Activated naive CD4-positive, alpha-beta T cell treated with anti-CD3 and anti-CD28 coated beads for 36 hours (primary cell): ENCODE data around the gene LAMA3. TPM values are rescaled to one million over a fixed set of nuclear protein-coding genes. Genes with fewer than 3 reads are reported as not detected.

Experiments
- CTCF ChIA-PET: fragments of 350-600 bp; sonication (Branson Sonifier 250); formaldehyde crosslinking; loops from one replicate; lab custom pipeline; 2021; ENCODE audit warnings: antibody characterized with exemption; lab: Charles Lee
- DNase-seq: peaks from one replicate; pipeline ENCODE4 v3.0.0-alpha.2; 2020
- H3K27ac Mint-ChIP-seq: one replicate; pipeline ENCODE4 v1.8.0; 2021; ENCODE audit warnings: mild to moderate bottlenecking, mixed read lengths
- H3K27me3 Mint-ChIP-seq: one replicate; pipeline ENCODE4 v1.8.0; 2021; ENCODE audit warnings: low read depth, mixed read lengths
- H3K36me3 Mint-ChIP-seq: one replicate; pipeline ENCODE4 v1.8.0; 2021; ENCODE audit warnings: low read depth, mixed read lengths
- H3K4me1 Mint-ChIP-seq: one replicate; pipeline ENCODE4 v1.8.0; 2021; ENCODE audit warnings: low read depth, mixed read lengths
- H3K4me3 Mint-ChIP-seq: one replicate; pipeline ENCODE4 v1.8.0; 2021; ENCODE audit warnings: mild to moderate bottlenecking, moderate library complexity, mixed read lengths
- H3K9me3 Mint-ChIP-seq: one replicate; pipeline ENCODE4 v1.8.0; 2021; ENCODE audit warnings: mixed read lengths
- intact Hi-C: fragments of 100-400 bp; cut with micrococcal nuclease; formaldehyde crosslinking; loops from one replicate; pipeline ENCODE4 v1.15.1; 2023
- total RNA-seq, 2 experiments: library from RNA; stranded (reverse); gene quantifications; one replicate each; pipeline ENCODE4 v1.2.3, GENCODE V29; 2021

LAMA3 gene
- total RNA-seq, 2 experiments from 2014 or later = 0.05 to 0.10 TPM

GRCh38 chr18:23880931-23881617 lies 191.8 kb downstream of the LAMA3 start:
- intact Hi-C loops = no loop called here
- Mint-ChIP-seq H3K36me3 (no peaks in the 10 kb centered on the region), H3K4me3 (no peak overlapping the region), H3K9me3 (no peaks in the 10 kb centered on the region), H3K27me3 (no peaks in the 10 kb centered on the region), H3K4me1 (peaks cover 30% of the 10 kb centered on the region), H3K27ac (no peak overlapping the region)
- no peak for DNase-seq
- CTCF ChIA-PET = no interaction called here

- Mint-ChIP-seq H3K36me3 (no peaks in the 10 kb centered on the region), H3K4me1 (peaks cover 30% of the 10 kb centered on the region), H3K27me3 (no peaks in the 10 kb centered on the region), H3K4me3 (no peak overlapping the region), H3K9me3 (no peaks in the 10 kb centered on the region), H3K27ac (no peak overlapping the region)
- CTCF ChIA-PET = no interaction called here
- DNase-seq = no peak
- intact Hi-C loops = loop anchor here (2.0 kb wide), 1 partner anchor 13 kb away; no protein-coding TSS in a partner anchor
Observed at GRCh38 chr18:23881778-23882177, 192.5 kb downstream of the LAMA3 start.

DNA sequence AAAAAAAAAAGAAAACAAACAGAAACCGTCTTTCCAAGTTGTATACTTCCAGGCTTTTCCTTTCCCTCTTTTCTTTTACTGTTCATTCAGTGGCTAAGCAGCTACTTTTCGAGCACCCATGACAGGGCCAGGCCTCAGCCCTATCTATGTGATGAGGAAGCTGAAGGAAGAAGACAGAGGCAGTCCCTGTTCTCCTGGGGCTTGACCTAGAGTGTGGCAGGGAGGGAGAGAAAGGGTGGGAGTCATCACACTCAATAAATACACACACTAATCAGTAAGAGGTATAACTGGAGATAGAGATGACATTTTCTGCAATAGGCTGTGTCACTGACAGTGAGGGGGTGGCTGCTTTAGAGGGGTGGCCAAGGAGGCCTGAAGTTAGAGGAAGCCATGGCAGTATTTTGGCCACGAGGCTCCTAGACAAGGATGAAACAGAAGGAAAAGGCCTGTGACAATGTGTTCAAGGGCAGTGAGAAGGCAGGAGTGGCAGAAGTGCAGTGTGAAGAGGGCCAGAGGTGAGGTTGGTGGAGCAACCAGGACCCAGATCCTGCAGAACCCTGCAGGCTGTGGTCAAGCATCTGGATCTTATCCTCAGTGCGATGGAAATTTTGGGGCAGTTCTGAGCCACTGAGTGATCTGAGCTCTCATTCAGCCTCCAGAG lies 193.5 kb downstream of the LAMA3 start:
- intact Hi-C loops = loop anchor here (2.0 kb wide), 1 partner anchor 14 kb away; no protein-coding TSS in a partner anchor
- CTCF ChIA-PET = interaction anchor here (0.9 kb wide), 1 partner anchor 36 kb away, joined by 4 read pairs; no protein-coding TSS in a partner anchor
- no peak overlapping the region for H3K4me3 Mint-ChIP-seq
- H3K27me3 Mint-ChIP-seq = no peaks in the 10 kb centered on the region
- no peak overlapping the region for H3K27ac Mint-ChIP-seq
- no peaks in the 10 kb centered on the region for H3K36me3 Mint-ChIP-seq
- H3K9me3 Mint-ChIP-seq = no peaks in the 10 kb centered on the region
- DNase-seq = no peak
- peaks cover 30% of the 10 kb centered on the region for H3K4me1 Mint-ChIP-seq

DNA sequence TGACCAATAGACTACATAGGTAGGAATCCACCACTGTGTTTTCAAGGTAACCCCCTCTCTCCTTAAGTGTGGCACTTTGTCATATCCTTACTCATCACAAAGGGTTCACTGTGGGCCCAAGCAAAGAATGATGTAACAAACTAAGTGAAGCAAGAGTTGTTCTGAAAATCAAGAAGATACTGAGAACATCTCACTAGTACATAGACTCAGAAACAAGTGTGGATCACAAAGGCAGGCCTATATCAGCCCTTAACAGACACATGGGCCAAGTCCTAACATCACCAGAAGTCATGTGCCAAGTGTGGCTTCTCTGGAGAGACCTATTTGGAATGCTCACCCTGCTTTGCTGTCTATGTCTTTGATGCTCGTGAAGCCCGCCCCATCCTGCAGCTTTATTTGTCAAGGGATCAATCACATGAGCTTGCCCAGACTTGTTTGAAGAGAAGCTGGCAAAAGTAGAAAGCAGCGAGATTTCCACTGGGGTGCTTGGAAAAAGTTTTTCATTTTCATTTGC lies 194.1 kb downstream of the LAMA3 start:
- Mint-ChIP-seq H3K27me3 (no peaks in the 10 kb centered on the region), H3K27ac (peak overlapping the region; percentile 13), H3K36me3 (no peaks in the 10 kb centered on the region), H3K4me3 (no peak overlapping the region), H3K4me1 (peaks cover 30% of the 10 kb centered on the region), H3K9me3 (no peaks in the 10 kb centered on the region)
- CTCF ChIA-PET = interaction anchor here (0.9 kb wide), 1 partner anchor 35 kb away, joined by 4 read pairs; no protein-coding TSS in a partner anchor
- intact Hi-C loops = loop anchor here (2.0 kb wide), 1 partner anchor 15 kb away; no protein-coding TSS in a partner anchor
- DNase-seq = peak; percentile 15

GRCh38 chr18:23884681-23885375 lies 195.6 kb downstream of the LAMA3 start:
- Mint-ChIP-seq H3K36me3 (no peaks in the 10 kb centered on the region), H3K4me1 (peaks cover 30% of the 10 kb centered on the region), H3K27ac (no peak overlapping the region), H3K4me3 (no peak overlapping the region), H3K27me3 (no peaks in the 10 kb centered on the region), H3K9me3 (no peaks in the 10 kb centered on the region)
- intact Hi-C loops = no loop called here
- CTCF ChIA-PET = no interaction called here
- DNase-seq = no peak

DNA sequence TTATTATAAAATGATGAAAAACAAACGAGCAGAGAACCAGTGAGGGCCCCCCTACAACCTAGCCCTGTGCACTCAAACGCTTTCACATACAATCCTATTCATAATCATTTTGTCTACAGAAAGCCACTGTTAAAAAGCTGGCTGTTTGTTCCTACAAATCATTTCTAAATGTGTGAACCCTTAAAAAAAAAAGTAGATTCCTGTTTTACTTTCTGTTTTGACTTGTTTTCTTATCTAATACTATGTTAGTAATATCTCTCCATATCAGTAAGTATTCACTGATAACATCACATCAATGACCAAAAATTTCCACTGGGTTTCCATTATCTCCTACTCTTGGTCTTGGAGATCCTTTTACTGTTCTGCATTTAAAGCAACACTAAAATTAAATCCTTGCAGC lies 196.5 kb downstream of the LAMA3 start:
- CTCF ChIA-PET = interaction anchor here (0.7 kb wide), 1 partner anchor 175 kb away, joined by 3 read pairs; no protein-coding TSS in a partner anchor
- Mint-ChIP-seq H3K4me1 (peaks cover 30% of the 10 kb centered on the region), H3K9me3 (no peaks in the 10 kb centered on the region), H3K36me3 (no peaks in the 10 kb centered on the region), H3K27ac (no peak overlapping the region), H3K4me3 (no peak overlapping the region), H3K27me3 (no peaks in the 10 kb centered on the region)
- DNase-seq = no peak
- intact Hi-C loops = no loop called here

DNA sequence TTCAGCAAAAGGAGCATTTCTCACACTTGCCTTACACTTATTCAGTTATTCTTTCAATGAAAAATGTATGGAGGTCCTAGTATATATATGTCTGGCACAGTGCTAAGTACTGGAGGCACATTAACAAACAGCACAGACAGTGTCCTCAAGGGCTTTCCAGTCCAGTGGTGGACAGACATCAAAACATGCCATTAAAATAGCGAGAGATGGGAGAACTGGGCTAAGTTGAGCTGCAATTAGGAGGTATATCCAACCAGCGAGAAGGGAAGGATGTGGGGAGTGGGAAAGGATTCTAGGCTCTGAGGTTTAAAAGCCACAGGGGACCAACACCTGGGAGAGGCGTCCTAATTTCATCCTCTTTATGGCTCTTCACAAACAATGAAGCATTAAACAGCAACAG lies 197.8 kb downstream of the LAMA3 start:
- no peak for DNase-seq
- Mint-ChIP-seq H3K4me3 (no peak overlapping the region), H3K27ac (no peak overlapping the region), H3K4me1 (peaks cover 30% of the 10 kb centered on the region), H3K9me3 (no peaks in the 10 kb centered on the region), H3K36me3 (no peaks in the 10 kb centered on the region), H3K27me3 (no peaks in the 10 kb centered on the region)
- CTCF ChIA-PET = interaction anchor here (0.6 kb wide), 1 partner anchor 14 kb away, joined by 3 read pairs; no protein-coding TSS in a partner anchor
- intact Hi-C loops = no loop called here

DNA sequence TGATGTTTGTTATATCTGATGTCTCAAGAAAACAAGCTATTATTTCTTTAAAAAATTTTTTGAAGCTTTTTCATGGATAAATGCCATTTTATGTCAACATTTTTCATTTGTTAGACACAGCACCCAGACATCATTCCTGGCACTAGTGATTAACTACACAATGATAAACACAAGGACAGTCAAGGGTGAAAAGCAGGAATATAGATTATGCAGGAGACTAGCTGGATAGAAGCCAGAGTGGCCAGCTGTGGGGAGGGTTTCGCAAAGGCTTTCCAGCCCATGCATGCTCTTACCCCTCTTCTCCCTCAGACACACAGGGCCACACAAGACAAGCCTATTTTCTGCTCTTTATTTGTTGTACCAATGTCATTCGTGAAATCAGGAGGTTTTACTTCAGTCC lies 198.2 kb downstream of the LAMA3 start:
- intact Hi-C loops = no loop called here
- no peaks in the 10 kb centered on the region for H3K27me3 Mint-ChIP-seq
- H3K4me1 Mint-ChIP-seq = peaks cover 30% of the 10 kb centered on the region
- H3K4me3 Mint-ChIP-seq = no peak overlapping the region
- CTCF ChIA-PET = interaction anchor here (0.6 to 1.1 kb wide), 2 partner anchors 14 to 31 kb away, joined by 3 read pairs; no protein-coding TSS in a partner anchor
- no peaks in the 10 kb centered on the region for H3K36me3 Mint-ChIP-seq
- H3K27ac Mint-ChIP-seq = no peak overlapping the region
- H3K9me3 Mint-ChIP-seq = no peaks in the 10 kb centered on the region
- no peak for DNase-seq

GRCh38 chr18:23888881-23889280 lies 199.6 kb downstream of the LAMA3 start:
- DNase-seq = no peak
- CTCF ChIA-PET = interaction anchor here (1.3 kb wide), 1 partner anchor 30 kb away, joined by 4 read pairs; no protein-coding TSS in a partner anchor
- H3K27me3 Mint-ChIP-seq = no peaks in the 10 kb centered on the region
- H3K27ac Mint-ChIP-seq = no peak overlapping the region
- intact Hi-C loops = no loop called here
- H3K9me3 Mint-ChIP-seq = no peaks in the 10 kb centered on the region
- no peak overlapping the region for H3K4me3 Mint-ChIP-seq
- peaks cover 17% of the 10 kb centered on the region for H3K4me1 Mint-ChIP-seq
- no peaks in the 10 kb centered on the region for H3K36me3 Mint-ChIP-seq

- DNase-seq = no peak
- H3K36me3 Mint-ChIP-seq = no peaks in the 10 kb centered on the region
- H3K4me1 Mint-ChIP-seq = peaks cover 10% of the 10 kb centered on the region
- intact Hi-C loops = no loop called here
- no peak overlapping the region for H3K27ac Mint-ChIP-seq
- no peaks in the 10 kb centered on the region for H3K9me3 Mint-ChIP-seq
- no peaks in the 10 kb centered on the region for H3K27me3 Mint-ChIP-seq
- H3K4me3 Mint-ChIP-seq = no peak overlapping the region
- CTCF ChIA-PET = interaction anchor here (1.3 kb wide), 1 partner anchor 29 kb away, joined by 4 read pairs; no protein-coding TSS in a partner anchor
Observed at GRCh38 chr18:23889907-23890306, 200.7 kb downstream of the LAMA3 start.

DNA sequence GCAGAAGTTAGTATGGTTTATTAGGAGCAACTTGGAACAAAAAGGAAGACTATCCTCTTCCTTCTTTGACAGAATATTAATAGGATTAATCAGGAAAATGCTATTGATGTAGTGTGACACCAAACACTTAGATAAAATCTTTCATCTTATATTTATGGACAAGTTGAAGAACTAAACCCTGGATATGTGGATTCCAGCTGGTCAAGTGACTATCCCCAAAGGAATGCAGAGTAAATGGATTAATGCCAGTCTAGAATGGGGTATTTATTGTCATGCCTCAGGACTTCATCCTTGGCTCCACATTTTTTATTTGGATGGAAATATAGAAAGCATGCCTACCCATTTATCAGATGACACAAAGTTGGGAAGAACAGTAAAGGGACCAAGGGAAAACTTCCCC lies 201.3 kb downstream of the LAMA3 start:
- intact Hi-C loops = no loop called here
- H3K4me3 Mint-ChIP-seq = no peak overlapping the region
- H3K9me3 Mint-ChIP-seq = no peaks in the 10 kb centered on the region
- H3K27me3 Mint-ChIP-seq = no peaks in the 10 kb centered on the region
- no peak overlapping the region for H3K27ac Mint-ChIP-seq
- H3K4me1 Mint-ChIP-seq = peaks cover 5% of the 10 kb centered on the region
- DNase-seq = no peak
- CTCF ChIA-PET = no interaction called here
- H3K36me3 Mint-ChIP-seq = no peaks in the 10 kb centered on the region

GRCh38 chr18:23893653-23894052 lies 204.4 kb downstream of the LAMA3 start:
- DNase-seq = no peak
- Mint-ChIP-seq H3K4me3 (no peak overlapping the region), H3K27me3 (no peaks in the 10 kb centered on the region), H3K36me3 (no peaks in the 10 kb centered on the region), H3K9me3 (no peaks in the 10 kb centered on the region), H3K4me1 (no peaks in the 10 kb centered on the region), H3K27ac (no peak overlapping the region)
- intact Hi-C loops = no loop called here
- CTCF ChIA-PET = no interaction called here
